GM21825 (cell line): ENCODE results near the gene C13orf46.
"Not testable (repeated sequence)": the region's sequence is repeated elsewhere in the genome, so short reads cannot be mapped to it uniquely, and the experiment has no call there.

ENCODE experiments used
- ATAC-seq: cut with Tn5 transposase; IDR thresholded peaks from one replicate; pipeline ENCODE4 v1.9.1; 2021; ENCODE audit warnings: mild to moderate bottlenecking, moderate library complexity; ENCODE audit not compliant: unreplicated experiment

Gene C13orf46

DNA sequence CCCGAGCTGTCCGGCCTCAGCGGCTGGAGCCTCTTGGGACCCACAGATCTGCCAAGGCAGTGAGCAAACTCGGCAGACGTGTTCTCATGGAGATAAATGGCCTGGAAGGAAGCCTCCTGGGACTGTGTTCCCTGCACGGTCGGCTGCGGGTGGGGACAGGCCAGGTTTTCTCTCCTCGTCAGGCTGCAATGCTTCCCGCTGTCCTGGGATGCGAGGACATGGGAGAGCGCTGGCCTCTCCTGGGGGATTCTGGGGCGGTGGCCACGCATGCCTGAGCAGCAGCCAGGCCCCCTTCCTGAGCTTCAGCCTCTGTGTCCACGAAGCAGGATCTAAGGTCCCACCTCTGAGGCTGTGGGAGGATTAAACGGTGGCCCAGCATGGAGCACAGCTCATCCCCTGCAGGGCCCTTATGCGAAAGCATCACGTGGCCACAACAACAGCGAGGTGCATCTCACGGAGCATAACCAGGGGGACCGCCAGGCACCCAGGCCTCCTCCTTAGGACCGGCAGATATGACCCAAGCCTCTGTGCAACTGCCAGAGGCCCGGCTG, 21.2 kb upstream of the C13orf46 start:
- no peak for ATAC-seq

DNA sequence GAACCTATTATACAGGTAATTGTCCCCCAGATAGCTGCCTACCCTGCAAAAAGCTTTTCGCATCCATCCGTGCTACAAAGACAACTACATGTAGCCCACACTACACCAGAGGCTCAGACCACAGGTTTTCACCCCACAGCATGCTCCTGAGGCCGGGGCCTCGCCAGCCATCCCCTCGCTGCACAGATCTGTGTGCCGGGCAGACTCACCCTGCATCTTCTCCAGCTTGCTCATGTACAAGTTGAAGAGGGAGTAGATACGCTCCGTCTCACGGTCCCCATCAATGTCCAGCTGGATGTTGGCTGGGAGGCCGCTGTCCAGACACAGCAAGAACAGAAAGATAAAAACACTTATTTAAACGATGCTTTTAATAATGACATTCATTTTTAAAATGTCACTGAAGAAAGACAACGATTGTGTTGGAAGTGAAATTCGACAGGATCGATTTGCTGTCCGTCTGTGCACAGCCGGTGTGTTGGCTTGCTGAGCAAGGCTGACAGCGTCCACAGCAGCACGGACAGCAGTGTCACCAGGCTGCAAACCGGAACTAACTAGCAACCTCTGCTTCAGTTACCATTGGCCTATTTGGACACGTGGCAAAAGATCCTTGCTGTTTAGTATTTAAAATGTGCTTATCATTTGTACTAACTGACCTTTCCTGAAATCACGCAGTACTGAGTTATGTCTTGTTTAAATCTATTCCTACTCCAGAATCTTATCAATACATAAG, 18.6 kb upstream of the C13orf46 start:
- no peak for ATAC-seq

DNA sequence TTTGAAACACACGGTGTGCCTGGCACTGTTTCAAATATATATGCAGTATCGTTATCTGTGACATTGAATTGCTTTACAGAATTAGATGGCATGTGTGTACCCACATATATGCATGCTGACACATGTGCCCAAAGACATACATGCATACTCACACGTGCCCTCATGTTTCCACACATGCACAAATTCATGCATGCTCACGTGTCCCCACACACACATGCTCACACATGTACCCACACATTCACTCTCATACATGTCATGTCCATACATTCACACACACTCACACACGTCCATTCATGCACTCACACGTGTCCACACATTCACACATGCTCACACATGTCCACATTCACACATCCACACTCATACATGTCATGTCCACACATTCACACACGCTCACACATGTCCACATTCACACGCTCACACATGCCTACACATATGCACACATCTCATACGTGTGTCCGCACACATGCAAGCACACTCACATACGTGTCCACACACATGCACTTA, 17.9 kb upstream of the C13orf46 start:
- ATAC-seq: no peak

DNA sequence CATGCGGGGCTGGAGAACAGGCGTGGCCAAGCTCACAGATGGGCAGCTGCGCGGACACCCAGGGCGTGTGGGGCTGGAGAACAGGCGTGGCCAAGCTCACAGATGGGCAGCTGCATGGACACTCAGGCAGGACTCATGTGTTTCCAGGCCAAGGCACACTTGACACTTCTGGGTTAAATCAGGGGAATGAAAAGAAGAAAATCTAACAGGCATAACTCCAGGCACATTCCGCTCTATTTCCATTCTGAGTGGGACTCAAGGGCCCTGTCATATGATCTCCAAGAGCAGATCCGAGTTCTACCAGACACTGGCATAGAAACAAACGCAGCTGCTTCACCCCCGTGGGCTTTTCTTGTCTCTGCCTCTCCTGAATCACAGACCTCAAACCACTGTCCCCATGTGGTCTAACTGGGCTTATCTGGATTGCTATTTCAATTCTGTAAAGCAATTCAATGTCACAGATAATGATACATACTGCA, 17.4 kb upstream of the C13orf46 start:
- ATAC-seq: no peak

DNA sequence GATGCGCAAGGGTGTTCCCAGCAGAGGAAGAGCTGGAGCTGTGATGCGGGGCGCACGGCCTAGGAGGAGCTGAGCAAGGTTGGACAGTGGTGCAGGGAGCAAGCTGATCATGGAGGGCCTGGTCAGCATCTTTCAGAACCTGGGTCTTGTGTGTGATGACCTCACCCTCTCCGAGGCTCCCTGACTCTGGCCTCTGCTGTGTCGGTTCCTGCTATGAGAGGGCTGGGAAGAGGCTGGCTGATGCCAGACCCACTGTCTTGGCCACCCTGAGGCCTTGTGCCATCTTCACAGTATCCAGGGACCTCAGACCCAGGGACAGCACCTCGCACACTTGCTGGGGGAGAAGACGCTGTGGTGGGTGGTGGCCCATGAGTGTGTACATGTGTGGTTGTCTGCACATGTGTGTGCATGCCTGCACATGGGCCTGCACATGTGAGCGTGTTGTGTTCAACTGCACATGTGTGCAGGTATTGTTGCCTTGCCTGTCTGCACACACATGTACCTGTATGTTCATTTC, 16.5 kb upstream of the C13orf46 start:
- ATAC-seq: no peak

DNA sequence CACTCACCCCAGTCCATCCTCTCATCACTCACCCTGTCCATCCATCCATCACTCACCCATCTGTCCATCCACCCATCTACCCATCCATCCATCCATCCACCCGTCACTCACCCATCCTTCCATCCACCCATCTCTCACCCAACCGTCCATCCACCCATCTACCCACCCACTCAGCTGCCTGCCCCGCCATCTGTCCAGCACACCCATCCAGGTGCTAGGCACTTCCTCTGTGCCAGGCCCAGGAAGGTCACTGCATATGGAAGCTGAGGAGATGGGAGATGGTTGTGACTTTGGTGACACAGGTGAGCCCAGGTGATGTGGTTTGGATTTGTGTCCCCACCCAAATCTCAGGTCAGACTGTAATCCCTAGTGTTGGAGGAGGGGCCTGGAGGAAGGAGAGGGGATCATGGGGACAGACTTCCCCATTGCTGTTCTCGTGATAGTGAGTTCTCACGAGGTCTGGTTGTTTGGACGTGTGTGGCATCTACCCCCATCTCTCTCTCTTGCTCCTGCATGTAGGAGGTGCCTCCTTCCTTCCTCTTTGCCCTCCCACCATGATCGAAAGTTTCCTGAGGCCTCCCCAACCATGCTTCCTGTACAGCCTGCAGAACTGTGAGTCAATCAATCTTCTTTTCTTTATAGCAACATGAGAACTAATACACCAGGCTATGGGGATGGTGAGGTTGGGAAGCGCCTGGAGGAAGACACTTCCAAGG, 15.9 kb upstream of the C13orf46 start:
- no peak for ATAC-seq

DNA sequence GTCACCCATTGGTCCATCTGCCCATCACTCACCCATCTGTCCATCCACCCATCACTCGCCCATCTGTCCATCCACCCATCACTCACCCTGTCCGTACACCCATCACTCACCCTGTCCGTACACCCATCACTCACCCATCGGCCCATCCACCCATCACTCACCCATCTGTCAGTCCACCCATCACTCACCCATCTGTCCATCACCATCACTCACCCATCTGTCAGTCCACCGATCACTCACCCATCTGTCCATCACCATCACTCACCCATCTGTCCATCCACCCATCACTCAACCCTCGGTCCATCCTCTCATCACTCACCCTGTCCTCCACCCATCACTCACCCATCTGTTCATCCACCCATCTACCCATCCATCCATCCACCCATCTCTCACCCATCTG, 15.0 kb upstream of the C13orf46 start:
- ATAC-seq: not testable (repeated sequence)

DNA sequence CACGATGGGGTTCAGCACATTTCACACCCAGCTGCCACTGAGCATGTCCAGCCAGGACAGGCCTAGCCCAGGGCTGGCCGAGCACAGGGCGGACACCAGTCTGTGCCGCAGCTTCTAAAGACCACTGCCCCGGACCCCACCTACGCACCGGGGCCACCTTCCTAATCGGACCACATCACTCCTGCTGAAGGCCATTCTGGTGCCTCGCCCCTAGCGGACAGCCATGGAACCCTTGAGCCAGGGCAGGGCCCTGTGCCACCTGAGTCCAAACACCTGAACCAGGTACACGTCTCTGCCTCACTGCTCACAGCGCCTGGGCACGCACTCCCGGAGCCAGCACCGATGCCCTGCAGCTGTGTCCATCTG, 8.4 kb upstream of the C13orf46 start:
- no peak for ATAC-seq

DNA sequence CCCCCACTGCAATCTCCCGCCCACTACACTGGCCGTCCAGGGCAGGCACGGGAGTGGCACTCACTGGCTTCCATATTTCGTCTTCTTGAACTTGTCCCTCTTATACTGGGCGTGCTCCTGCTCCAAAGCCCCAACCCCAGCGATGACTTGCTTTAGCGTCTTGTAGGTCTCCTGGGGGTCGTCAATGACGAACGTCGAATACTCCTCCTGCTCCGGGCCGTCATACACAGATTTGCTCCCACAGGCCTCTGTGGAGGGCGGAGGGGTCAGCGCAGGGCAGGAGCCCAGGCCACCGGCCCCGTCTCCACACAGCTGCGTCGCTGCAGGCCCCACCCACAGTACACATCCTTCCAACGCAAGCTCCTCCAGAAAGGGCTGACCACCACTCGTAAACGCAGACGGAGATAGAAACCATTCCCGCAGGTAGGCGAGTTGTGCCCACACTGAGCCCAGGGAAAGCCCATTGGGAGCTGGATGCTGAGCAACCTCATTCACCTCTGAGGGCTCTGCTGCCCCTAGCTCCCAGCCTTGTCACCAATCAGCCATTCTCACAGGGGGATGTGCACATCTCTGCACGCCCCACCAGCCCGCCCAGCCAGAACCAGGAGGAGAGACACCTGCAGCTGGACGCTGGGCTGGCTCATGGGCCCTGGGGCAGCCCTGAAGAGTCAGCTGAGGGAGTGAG, 7.9 kb upstream of the C13orf46 start:
- ATAC-seq: no peak

DNA sequence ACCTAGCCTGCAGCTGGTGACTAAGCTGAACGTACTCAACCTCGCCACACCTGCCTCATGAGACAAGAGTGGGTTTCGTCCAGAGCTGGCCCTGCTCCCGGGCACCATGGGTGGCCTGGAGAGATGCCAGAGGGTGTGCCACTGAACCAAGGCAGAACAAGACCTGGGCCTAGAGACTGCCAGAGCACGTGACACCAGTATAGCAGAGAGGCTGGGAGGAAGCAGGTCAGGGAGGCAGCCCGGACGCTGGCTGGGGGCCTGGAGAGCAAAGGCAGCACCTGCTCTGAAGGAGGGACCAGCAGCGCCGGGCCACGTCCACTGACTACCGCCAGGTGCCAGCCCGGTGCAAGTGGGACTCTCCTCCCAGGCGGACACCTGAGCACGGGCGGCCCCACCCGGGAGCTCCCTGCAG, 7.3 kb upstream of the C13orf46 start:
- ATAC-seq: no peak

DNA sequence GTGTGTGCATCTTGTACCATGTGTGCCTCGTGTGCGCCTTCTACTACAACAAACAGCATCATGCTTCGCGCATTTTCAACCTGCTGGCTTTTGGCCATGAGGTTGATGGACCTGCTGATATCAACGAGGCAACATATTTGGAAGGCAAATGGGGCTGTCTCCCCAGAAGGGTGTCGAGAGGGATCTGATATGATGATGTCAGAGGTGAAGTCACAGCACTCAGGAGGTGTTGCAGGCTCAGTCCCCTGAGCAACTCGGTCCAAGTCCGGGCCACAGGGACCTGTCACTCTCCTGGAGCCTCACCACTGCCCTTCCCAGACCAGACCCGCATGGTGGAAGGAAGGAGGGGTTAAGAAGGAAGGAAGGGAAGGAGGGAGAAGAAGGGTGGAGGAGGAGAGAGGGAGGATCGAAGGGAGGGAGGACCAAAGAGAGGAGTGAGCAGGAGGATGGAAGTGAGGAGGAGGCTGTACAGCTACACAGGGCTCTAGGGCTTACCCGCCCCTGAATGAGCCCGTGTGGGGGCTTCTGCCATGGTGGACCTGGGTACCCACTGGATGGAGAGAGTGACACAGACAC, 6.7 kb upstream of the C13orf46 start:
- no peak for ATAC-seq

DNA sequence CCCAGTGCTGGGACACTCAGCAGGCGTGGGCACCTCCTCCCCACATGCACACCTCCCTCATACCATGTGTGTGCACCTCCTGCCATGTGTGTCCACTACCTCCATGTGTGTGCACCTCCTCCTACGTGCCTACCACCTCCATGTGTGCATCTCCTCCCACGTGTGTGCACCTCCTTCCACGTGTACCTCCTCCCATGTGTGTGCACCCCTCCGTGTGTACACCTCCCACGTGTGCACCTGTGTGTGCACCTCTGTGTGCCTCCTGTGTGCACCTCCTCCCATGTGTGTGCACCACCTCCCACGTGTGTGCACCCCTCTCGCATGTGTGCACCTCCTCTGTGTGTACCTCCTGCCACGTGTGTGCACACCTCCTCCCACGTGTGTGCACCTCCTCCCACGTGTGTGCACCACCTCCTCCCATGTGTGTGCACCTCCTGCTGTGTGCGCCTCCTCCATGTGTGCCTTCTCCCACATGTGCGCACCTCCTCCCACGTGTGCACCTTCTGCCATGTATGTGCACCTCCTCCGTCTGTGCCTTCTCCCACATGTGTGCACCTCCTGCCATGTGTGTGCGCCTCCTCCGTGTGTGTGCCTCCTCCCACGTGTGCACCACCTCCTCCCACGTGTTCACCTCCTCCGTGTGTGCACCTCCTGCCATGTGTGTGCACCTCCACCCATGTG, 6.1 kb upstream of the C13orf46 start:
- ATAC-seq: no peak

DNA sequence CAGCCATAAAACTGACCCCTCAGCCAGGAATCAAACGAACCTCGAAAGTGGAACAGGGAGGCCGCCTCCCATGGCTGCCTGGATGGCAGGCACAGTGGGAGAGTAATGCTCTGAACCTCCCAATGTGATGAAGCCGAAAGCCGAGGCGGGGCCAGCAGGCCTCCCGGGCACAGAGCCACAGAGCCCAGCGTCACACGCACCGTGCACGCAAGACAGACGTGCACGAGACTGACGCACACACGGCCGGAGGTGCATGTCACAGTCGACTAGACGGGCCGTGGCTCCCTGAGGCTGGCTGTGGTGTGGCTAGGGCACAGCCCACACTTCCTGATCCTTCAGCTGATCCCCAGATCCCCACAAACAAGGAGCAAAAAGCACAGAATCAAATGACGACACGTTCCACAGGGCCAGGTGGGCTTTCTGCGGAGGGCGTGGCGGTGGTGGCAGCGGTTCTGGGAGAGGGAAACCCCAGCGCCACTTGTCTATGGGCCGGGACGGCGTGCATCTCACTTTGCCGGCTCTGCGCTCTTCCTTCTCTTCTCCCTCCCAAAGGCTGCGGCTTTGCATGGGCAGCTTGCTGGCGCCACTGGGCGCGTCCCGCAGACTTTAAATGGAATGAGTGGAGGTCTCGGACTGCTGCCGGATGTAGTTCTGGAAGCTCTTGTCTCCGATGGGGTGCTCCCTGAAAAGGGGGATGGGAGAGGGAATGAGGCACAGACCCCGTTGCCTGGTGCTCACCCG, 5.0 kb upstream of the C13orf46 start:
- no peak for ATAC-seq

DNA sequence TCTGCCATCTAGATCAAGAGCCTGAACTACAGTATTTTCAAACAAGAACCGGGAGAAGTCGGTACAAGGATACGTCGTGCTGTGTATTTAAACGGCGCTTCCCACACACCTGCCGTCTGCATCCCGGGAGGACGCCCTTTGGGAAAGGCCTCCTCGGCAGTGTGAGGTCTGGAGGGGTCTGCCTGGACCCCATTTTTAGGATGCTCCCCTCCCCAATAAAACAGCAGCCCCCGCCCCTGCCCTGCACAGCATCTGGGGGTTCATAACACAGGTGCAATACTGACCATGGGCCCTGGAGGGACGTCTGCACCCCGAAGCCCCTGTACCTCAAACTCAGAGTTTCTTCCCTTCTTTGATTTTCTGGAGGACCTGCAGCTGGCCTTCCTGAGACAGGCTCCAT, 4.1 kb upstream of the C13orf46 start:
- ATAC-seq: no peak

DNA sequence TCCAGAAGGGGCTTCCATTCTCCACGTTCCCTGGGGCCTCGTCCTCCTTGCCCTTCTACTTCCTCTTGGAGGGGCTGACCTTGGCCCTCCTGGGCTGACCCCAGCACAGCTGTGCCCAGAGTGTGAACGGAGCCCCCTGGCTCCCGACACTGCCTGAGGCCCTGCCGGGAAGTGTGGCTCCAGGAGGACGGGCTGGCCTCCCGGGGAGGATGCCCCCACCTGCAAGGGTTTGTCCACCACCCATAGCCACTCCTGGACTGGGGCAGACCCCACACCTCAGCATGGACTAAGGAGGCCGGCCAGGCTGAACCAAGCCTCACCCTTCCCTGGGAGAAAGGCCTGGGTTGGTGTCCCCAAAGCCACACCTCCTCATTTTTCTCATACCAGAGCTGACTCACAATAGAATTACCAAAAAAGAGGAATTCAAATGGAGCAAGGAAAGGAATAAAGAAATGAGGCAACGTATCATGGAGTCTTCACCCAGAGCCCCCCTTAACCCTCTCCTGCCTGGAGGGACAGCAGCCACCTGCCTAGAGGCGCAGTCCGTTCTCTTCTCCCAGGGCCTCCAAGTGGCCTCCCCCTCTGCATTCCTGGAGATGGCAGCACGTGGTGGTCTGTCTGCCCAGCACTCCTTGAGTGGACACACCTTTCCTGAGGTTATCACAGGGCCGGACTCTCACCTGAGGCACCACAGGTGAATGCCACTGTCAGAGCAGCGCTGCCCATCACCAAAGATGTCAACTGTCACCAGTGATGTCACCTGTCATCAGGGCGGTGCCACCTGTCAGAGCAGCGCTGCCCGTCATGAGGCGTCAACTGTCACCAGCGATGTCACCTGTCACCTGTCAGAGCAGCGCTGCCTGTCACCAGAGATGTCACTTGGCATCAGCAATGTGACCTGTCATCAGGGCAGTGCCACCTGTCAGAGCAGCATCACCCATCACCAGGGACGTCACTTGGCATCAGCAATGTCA, 3.1 kb upstream of the C13orf46 start:
- ATAC-seq: no peak

DNA sequence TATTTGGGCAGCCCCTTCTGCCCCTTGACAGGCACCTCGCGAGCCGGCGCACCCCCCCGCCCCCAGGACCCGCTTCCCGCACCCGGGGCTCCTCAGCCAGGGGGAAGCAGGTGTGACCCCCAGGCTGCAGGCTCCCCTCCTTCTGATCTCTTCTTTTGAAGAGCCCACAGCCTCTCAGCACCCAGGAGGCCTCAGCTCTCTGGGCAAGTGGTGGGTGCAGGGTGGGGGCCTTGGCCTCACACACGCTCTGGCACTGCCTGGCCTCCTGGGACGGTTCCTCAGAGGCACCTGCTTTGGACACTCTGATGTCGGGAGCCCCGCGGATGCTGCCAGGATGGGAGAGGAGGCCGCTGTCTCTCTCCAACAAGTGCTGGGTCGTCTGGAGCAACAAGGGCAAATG, 1.5 kb upstream of the C13orf46 start:
- no peak for ATAC-seq

DNA sequence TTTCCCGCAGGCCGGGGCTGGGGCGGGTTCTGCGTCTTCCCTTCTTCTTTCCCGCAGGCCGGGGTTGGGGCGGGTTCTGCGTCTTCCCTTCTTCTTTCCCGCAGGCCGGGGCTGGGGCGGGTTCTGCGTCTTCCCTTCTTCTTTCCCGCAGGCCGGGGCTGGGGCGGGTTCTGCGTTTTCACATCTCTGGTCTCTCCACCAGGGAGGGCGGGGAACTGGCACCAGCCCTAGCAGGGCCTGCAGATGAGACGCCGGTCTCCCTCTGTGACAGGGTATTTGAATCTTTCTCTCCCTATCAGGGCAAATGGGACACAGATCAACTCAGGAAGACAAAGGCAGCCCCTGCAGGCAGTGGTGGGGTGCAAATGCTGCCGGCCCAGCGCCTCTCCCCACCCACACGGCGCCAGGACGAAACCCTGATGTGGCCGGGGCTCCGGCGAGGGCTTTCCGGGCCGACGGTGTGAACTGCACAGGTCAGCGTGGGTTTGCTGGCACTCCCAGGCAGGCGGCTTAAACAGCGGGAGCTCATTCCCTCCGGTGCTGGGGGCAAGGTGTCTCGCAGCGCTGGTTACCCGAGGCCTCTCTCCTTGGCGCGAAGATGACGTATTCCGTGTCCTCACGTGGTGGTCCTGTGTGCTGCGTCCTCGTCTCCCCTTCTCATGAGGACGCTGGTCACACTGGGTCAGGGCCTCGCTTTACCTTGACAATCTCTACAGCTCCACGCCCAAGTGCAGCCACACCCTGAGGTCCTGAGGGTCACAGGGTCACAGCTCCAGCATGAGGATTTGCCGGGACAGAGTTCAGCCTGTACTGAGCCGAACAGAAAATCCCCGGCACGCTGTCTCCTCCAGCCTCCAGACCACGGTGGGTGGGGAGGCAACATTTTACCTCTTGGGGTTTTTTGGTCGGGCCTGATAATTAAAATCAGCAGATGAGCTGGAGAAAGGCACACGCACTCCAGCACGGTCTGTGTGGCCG, 717 bp upstream of the C13orf46 start:
- ATAC-seq: no peak
